ENCODE measurements around the gene KRT81. TPM values are rescaled to one million over a fixed set of nuclear protein-coding genes. Genes with fewer than 3 reads are reported as not detected.

The KRT81 gene
- total RNA-seq, 1 donor from 2014 or later: 1.2 TPM

- Histone ChIP-seq H3K79me2 (ENCODE audit: insufficient read depth, low read length) (no peaks in the 10 kb centered on the region), H3K9me3 (ENCODE audit: insufficient read depth, low read depth, low read length) (no peaks in the 10 kb centered on the region), H3K4me3 (ENCODE audit: insufficient read depth, low read depth, low read length) (no peak overlapping the region), H4K20me1 (ENCODE audit: insufficient read depth, low read length) (no peaks in the 10 kb centered on the region), H3K27ac (ENCODE audit: low read depth, low read length) (peak overlapping the region; percentile 96), H3K36me3 (ENCODE audit: insufficient read depth, low read length) (no peaks in the 10 kb centered on the region), H3K4me2 (ENCODE audit: low read length) (peak overlapping the region; percentile 84), H3K9ac (ENCODE audit: low read length) (peak overlapping the region; percentile 83), H2AFZ (ENCODE audit: low read depth, low read length) (peak overlapping the region; percentile 80), H3K4me1 (ENCODE audit: insufficient read depth, low read length) (peaks cover 34% of the 10 kb centered on the region), H3K27me3 (ENCODE audit: insufficient read depth, low read length) (no peaks in the 10 kb centered on the region)
- Mint-ChIP-seq H3K4me1 (ENCODE audit: low read depth, unreplicated experiment) (peaks cover 39% of the 10 kb centered on the region), H3K4me3 (ENCODE audit: unreplicated experiment) (peak overlapping the region; percentile 34), H3K27ac (ENCODE audit: unreplicated experiment) (peak overlapping the region; percentile 97), H3K36me3 (ENCODE audit: low read depth, unreplicated experiment) (no peaks in the 10 kb centered on the region), H3K9me3 (ENCODE audit: unreplicated experiment) (peaks cover 4% of the 10 kb centered on the region), H3K27me3 (ENCODE audit: low read depth, unreplicated experiment) (peaks cover 35% of the 10 kb centered on the region)
- TF ChIP-seq EZH2 (IDR thresholded peaks at IDR 0.05; ENCODE audit: insufficient read depth, low read length) (no peak), CTCF (IDR thresholded peaks at IDR 0.05; ENCODE audit: insufficient read depth, low read depth, low read length) (no peak)
- DNase-seq (ENCODE audit: low read depth): peak; percentile 66
- peak; percentile 52 for FAIRE-seq
These were observed 11.7 kb downstream of the KRT81 start for GRCh38 chr12:52279422-52280318.

- Histone ChIP-seq H3K4me3 (ENCODE audit: insufficient read depth, low read depth, low read length) (peak overlapping the region; percentile 37), H3K9me3 (ENCODE audit: insufficient read depth, low read depth, low read length) (no peaks in the 10 kb centered on the region), H4K20me1 (ENCODE audit: insufficient read depth, low read length) (no peaks in the 10 kb centered on the region), H3K4me2 (ENCODE audit: low read length) (peak overlapping the region; percentile 84), H3K27me3 (ENCODE audit: insufficient read depth, low read length) (no peaks in the 10 kb centered on the region), H3K27ac (ENCODE audit: low read depth, low read length) (peak overlapping the region; percentile 96), H3K9ac (ENCODE audit: low read length) (peak overlapping the region; percentile 83), H3K4me1 (ENCODE audit: insufficient read depth, low read length) (peaks cover 31% of the 10 kb centered on the region), H2AFZ (ENCODE audit: low read depth, low read length) (peak overlapping the region; percentile 80), H3K36me3 (ENCODE audit: insufficient read depth, low read length) (no peaks in the 10 kb centered on the region), H3K79me2 (ENCODE audit: insufficient read depth, low read length) (no peaks in the 10 kb centered on the region)
- Mint-ChIP-seq H3K27ac (ENCODE audit: unreplicated experiment) (peak overlapping the region; percentile 97), H3K36me3 (ENCODE audit: low read depth, unreplicated experiment) (no peaks in the 10 kb centered on the region), H3K9me3 (ENCODE audit: unreplicated experiment) (peaks cover 4% of the 10 kb centered on the region), H3K27me3 (ENCODE audit: low read depth, unreplicated experiment) (peaks cover 41% of the 10 kb centered on the region), H3K4me3 (ENCODE audit: unreplicated experiment) (no peak overlapping the region), H3K4me1 (ENCODE audit: low read depth, unreplicated experiment) (peaks cover 38% of the 10 kb centered on the region)
- TF ChIP-seq EZH2 (IDR thresholded peaks at IDR 0.05; ENCODE audit: insufficient read depth, low read length) (no peak), CTCF (IDR thresholded peaks at IDR 0.05; ENCODE audit: insufficient read depth, low read depth, low read length) (peak; percentile 90)
- no peak for FAIRE-seq
- peak; percentile 30 for DNase-seq (ENCODE audit: low read depth)
These were observed 12.5 kb downstream of the KRT81 start for GRCh38 chr12:52278575-52279421.

Measured in astrocyte (in vitro differentiated cells and primary cell).